B cell (primary cell): ENCODE data around the gene OCSTAMP. TPM values are rescaled to one million over a fixed set of nuclear protein-coding genes. Genes with fewer than 3 reads are reported as not detected.

Experiments used
- ATAC-seq: fragments of 200-7000 bp; cut with Tn5 transposase; one replicate; pipeline ENCODE4 v1.10.0; 2021; ENCODE audit warnings: low read depth, mild to moderate bottlenecking, moderate number of reproducible peaks, moderate library complexity
- CTCF ChIA-PET: fragments of 350-600 bp; sonication (Branson Sonifier 250); formaldehyde crosslinking; loops from one replicate; lab custom pipeline; 2021; ENCODE audit warnings: antibody characterized with exemption, inconsistent platforms; lab: Charles Lee
- POLR2A ChIA-PET: fragments of 350-600 bp; sonication (Branson Sonifier 250); formaldehyde crosslinking; loops from one replicate; lab custom pipeline; 2021; ENCODE audit warnings: antibody characterized with exemption; lab: Charles Lee
- DNase-seq: peaks from one replicate; pipeline ENCODE4 v3.0.0; 2013
- H2AFZ ChIP-seq: 2 replicates; pipeline ENCODE4 v1.6.1; 2012; ENCODE audit warnings: mild to moderate bottlenecking, low read depth, low read length; ENCODE audit not compliant: insufficient read depth, poor library complexity, severe bottlenecking
- H3K27ac ChIP-seq, 2 donors: 1 replicate in 1 of 2; 2 replicates in 1 of 2; pipeline ENCODE4 v1.5.1; 2012 to 2013; ENCODE audit warnings: low read length in 2 of 2, mild to moderate bottlenecking in 2 of 2, moderate library complexity in 1 of 2
- H3K27me3 ChIP-seq, 4 experiments: fragments of 200-600 bp in 1 of 4; sonication (generic) in 1 of 4; replicated peaks in 1 of 4; 1 replicate in 2 of 4; 2 replicates in 2 of 4; pipeline versions ENCODE4 v1.6.1 to v1.7.0; 2013 to 2016; ENCODE audit warnings: low read length in 3 of 4, mild to moderate bottlenecking in 2 of 4, mixed read lengths in 1 of 4, moderate library complexity in 1 of 4; ENCODE audit not compliant: insufficient read depth in 4 of 4, control insufficient read depth in 3 of 4; ENCODE audit errors: control extremely low read depth in 1 of 4
- H3K36me3 ChIP-seq, 2 experiments: replicated peaks in 1 of 2; 1 replicate in 1 of 2; 2 replicates in 1 of 2; pipeline versions ENCODE4 v1.6.1 to v1.7.1; 2013; ENCODE audit warnings: low read length in 1 of 2; ENCODE audit not compliant: insufficient read depth in 2 of 2, control insufficient read depth in 1 of 2; ENCODE audit errors: control extremely low read depth in 1 of 2, extremely low read depth in 1 of 2
- H3K4me1 ChIP-seq, 2 donors: fragments of 200-600 bp in 1 of 2; sonication (generic) in 1 of 2; 1 replicate in 1 of 2; 2 replicates in 1 of 2; pipeline versions ENCODE4 v1.5.1 to v1.6.1; 2013 to 2017; ENCODE audit warnings: low read length in 2 of 2; ENCODE audit not compliant: control insufficient read depth in 2 of 2, insufficient read depth in 2 of 2
- H3K4me2 ChIP-seq: replicated peaks from 2 replicates; pipeline ENCODE3; 2012; ENCODE audit warnings: mild to moderate bottlenecking, low read depth, low read length; ENCODE audit not compliant: poor library complexity, severe bottlenecking
- H3K4me3 ChIP-seq, 5 experiments: fragments of 200-600 bp in 1 of 5; sonication (generic) in 1 of 5; 1 replicate in 3 of 5; 2 replicates in 2 of 5; pipeline versions ENCODE4 v1.5.1 to v1.7.0; 2011 to 2016; ENCODE audit warnings: low read length in 4 of 5, mild to moderate bottlenecking in 4 of 5, low read depth in 2 of 5, control low read depth in 1 of 5, moderate library complexity in 1 of 5; ENCODE audit not compliant: insufficient read depth in 1 of 5; ENCODE audit errors: control extremely low read depth in 1 of 5, extremely low read depth in 1 of 5
- H3K79me2 ChIP-seq: fragments of 200-600 bp; sonication (generic); one replicate; pipeline ENCODE4 v1.6.0; 2016; ENCODE audit warnings: low read length; ENCODE audit not compliant: control insufficient read depth, insufficient read depth
- H3K9ac ChIP-seq: fragments of 200-600 bp; sonication (generic); 2 replicates; pipeline ENCODE4 v1.6.1; 2017; ENCODE audit warnings: mild to moderate bottlenecking, low read length, moderate library complexity
- H3K9me3 ChIP-seq, 3 donors: one replicate each; pipeline versions ENCODE4 v1.6.1 to v1.7.1; 2013; ENCODE audit warnings: low read length in 2 of 3; ENCODE audit not compliant: control insufficient read depth in 2 of 3, insufficient read depth in 1 of 3; ENCODE audit errors: control extremely low read depth in 1 of 3
- H4K20me1 ChIP-seq: 2 replicates; pipeline ENCODE4 v1.6.0; 2012; ENCODE audit warnings: mild to moderate bottlenecking, low read length; ENCODE audit not compliant: insufficient read depth, control insufficient read depth, poor library complexity, severe bottlenecking
- H3K27ac Mint-ChIP-seq: one replicate; pipeline ENCODE4 v1.8.0; 2021; ENCODE audit warnings: mixed read lengths
- H3K27me3 Mint-ChIP-seq: one replicate; pipeline ENCODE4 v1.8.0; 2021; ENCODE audit warnings: mixed read lengths
- H3K4me1 Mint-ChIP-seq: one replicate; pipeline ENCODE4 v1.8.0; 2021; ENCODE audit warnings: mixed read lengths
- H3K4me3 Mint-ChIP-seq: one replicate; pipeline ENCODE4 v1.8.0; 2021; ENCODE audit warnings: mixed read lengths
- H3K9me3 Mint-ChIP-seq: one replicate; pipeline ENCODE4 v1.8.0; 2022; ENCODE audit warnings: mixed read lengths; ENCODE audit not compliant: insufficient read depth
- CTCF ChIP-seq: fragments of 200-600 bp; IDR thresholded peaks from one replicate; pipeline ENCODE4 v1.8.0; 2022; ENCODE audit warnings: antibody characterized with exemption, mild to moderate bottlenecking
- EZH2 ChIP-seq: IDR thresholded peaks from 2 replicates; pipeline ENCODE4 v1.6.1; 2012; ENCODE audit warnings: borderline replicate concordance, low read depth, mild to moderate bottlenecking, moderate library complexity, low read length; ENCODE audit not compliant: insufficient read depth, poor library complexity, severe bottlenecking
- WGBS: methylation state at CpG from one replicate; pipeline ENCODE4 v1.1.5; 2013; ENCODE audit warnings: missing lambda C conversion rate; ENCODE audit not compliant: insufficient coverage; 5-methylcytosine and 5-hydroxymethylcytosine counted together
- intact Hi-C: fragments of 100-400 bp; cut with micrococcal nuclease; formaldehyde crosslinking; loops from one replicate; pipeline ENCODE4 v1.10.0; 2022
- polyA plus RNA-seq: library from polyadenylated mRNA; depleted of rRNA; stranded (reverse); fragments of >200 nt; gene quantifications from 2 replicates; pipeline ENCODE4 v1.2.3, GENCODE V29; 2012
- total RNA-seq, 2 donors: library from RNA; stranded (reverse); fragments of 120-200 nt in 1 of 2; gene quantifications; 1 replicate in 1 of 2; 2 replicates in 1 of 2; pipeline versions ENCODE4 v1.2.3 to v1.2.4, GENCODE V29; 2013 to 2022

The OCSTAMP gene
- total and polyA plus RNA-seq, 2 donors (not counting 1 experiment from before 2014, with no cell fraction given): not detected

- Mint-ChIP-seq H3K4me3 (no peak overlapping the region), H3K9me3 (no peaks in the 10 kb centered on the region), H3K27me3 (peaks cover 37% of the 10 kb centered on the region), H3K4me1 (peaks cover 4% of the 10 kb centered on the region), H3K27ac (no peak overlapping the region)
- Histone ChIP-seq H2AFZ (no peak overlapping the region), H3K79me2 (no peaks in the 10 kb centered on the region), H3K27ac (no peak overlapping the region), H3K9ac (no peak overlapping the region), H3K9me3 (no peaks in the 10 kb centered on the region), H4K20me1 (no peaks in the 10 kb centered on the region), H3K36me3 (no peaks in the 10 kb centered on the region), H3K4me1 (peaks cover 0 to 6% of the 10 kb centered on the region in 2 donors), H3K4me3 (no peak overlapping the region), H3K4me2 (no peak overlapping the region), H3K27me3 (peaks cover 0 to 6% (median 1%) of the 10 kb centered on the region in 4 experiments)
- CTCF ChIA-PET: no interaction called here
- intact Hi-C loops: no loop called here
- WGBS: no CpG with 5 or more reads among the region's 5 CpGs
- POLR2A ChIA-PET: no interaction called here
- ATAC-seq (no peak), DNase-seq (no peak)
- TF ChIP-seq EZH2 (no peak), CTCF (no peak)
Observed at GRCh38 chr20:46570956-46571355, 20.5 kb upstream of the OCSTAMP start.

DNA sequence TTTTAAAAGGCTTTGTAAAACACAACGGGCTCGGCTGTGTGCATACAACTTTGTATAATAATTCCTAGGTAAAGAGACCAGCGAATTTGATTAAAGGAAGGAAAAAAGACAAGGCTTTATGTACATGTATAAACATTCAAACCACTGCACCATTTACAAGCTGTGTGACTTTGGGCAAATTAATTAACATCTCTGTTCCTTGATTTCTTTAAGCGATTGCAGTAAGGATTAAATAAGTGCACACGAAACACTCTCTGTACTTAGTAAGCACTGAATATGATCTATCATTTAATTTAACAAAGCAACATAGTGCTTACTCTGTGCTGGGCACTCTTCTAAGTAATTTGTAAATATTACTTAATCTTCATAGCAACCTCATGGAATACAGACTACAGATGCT is 19.5 kb upstream of the OCSTAMP start:
- H3K9me3 Mint-ChIP-seq: no peaks in the 10 kb centered on the region
- no peak for DNase-seq
- POLR2A ChIA-PET: no interaction called here
- H3K4me1 Mint-ChIP-seq: no peaks in the 10 kb centered on the region
- CTCF ChIA-PET: no interaction called here
- Histone ChIP-seq H3K36me3 (no peaks in the 10 kb centered on the region), H4K20me1 (no peaks in the 10 kb centered on the region), H3K27me3 (peaks cover 0 to 3% (median 1%) of the 10 kb centered on the region in 4 experiments), H2AFZ (no peak overlapping the region), H3K79me2 (no peaks in the 10 kb centered on the region), H3K9me3 (no peaks in the 10 kb centered on the region), H3K4me3 (no peak overlapping the region), H3K4me1 (no peaks in the 10 kb centered on the region), H3K9ac (no peak overlapping the region), H3K4me2 (no peak overlapping the region), H3K27ac (no peak overlapping the region)
- H3K27ac Mint-ChIP-seq: no peak overlapping the region
- TF ChIP-seq CTCF (no peak), EZH2 (no peak)
- no CpG with 5 or more reads among the region's 5 CpGs for WGBS
- no peak overlapping the region for H3K4me3 Mint-ChIP-seq
- intact Hi-C loops: no loop called here
- peaks cover 38% of the 10 kb centered on the region for H3K27me3 Mint-ChIP-seq
- no peak for ATAC-seq
